HG03442 (cell line): ENCODE measurements around the gene ABTB2.
"Not testable (repeated sequence)": the region's sequence is repeated elsewhere in the genome, so short reads cannot be mapped to it uniquely, and the experiment has no call there.

Experiments
- ATAC-seq: cut with Tn5 transposase; IDR thresholded peaks from one replicate; pipeline ENCODE4 v1.9.1; 2021; ENCODE audit warnings: mild to moderate bottlenecking, moderate library complexity; ENCODE audit not compliant: unreplicated experiment

Gene ABTB2

DNA sequence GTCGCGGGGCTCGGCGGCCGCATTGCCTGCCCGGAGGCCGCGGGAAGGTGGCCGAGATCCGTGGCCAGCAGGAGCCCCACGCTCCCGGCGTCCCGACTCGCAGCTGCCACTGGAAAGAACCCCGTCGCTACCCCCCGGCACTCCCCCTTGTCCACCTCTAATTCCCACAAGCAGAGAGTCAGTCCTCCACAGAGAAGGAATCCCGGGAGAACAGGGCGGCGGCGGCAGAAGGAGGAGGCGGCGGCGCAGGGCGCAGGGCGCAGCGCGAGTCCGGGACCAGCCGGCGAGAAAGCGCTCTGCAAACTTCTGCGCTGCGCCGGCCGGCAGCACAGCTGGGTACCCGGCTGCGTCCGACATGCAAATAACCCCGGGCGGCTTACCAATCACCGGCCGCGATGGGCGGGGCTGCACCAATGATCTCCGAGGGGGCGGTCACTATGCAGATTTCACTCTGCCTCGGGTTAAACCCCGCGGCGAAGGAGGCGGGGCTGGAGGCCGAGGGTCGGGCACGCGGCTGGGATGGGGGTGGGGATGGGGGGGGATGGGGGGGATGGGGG is at the start of gene ABTB2:
ABTB2 (minus strand) TSS at position 310 of the 557 bp plus-strand sequence.
- peak; percentile 91 for ATAC-seq

DNA sequence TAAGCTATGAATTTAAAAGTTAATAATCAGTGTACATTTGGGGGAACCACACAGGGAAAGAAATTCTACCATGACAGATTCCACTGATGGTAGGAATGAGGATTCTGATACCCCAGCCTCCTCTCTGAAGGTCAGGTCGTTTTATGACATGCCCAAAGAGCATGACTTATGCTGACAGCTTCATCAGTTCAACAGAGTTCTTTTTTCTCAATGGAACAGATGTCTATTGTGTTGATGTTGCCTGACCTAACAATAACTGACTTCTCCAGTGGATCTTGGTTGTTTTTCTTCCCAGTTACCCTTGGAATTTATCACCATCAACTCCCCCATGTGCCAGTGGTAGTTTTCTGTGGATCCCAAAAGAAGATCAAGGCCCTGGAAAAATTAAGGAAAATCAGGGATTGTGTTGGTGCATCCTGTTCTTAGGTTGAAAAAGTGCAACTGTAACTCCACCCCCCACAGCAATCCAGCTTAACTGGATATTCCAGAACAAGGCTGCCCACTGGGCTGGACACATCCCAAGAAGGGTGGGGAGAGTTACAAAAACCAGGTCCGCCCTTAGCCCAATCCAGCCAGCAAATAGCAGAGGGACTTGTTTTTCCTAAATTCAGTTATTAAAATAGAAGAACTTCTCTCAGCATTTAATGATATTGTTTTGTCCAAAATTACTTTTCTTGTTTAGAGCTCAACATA is 49.5 kb upstream of the ABTB2 start:
- no peak for ATAC-seq

DNA sequence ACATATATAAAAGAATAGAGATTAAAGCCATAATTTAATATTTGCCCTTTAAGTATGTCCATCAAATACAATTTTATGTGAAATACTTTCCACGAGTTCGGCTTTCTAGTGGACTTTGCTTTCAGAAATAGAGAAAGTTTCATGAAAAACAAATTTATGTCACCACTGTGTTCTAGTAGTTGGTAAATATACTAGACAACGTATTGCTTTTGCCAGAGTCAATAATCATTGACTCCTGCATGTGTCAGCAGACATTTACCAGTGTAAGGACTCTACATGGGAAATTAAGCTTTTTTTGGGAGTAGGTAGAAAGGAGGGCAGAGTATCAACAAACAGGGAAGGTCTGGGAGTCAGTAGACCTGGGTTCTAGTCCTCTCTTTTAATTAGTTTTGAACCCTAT is 48.6 kb upstream of the ABTB2 start:
- no peak for ATAC-seq

DNA sequence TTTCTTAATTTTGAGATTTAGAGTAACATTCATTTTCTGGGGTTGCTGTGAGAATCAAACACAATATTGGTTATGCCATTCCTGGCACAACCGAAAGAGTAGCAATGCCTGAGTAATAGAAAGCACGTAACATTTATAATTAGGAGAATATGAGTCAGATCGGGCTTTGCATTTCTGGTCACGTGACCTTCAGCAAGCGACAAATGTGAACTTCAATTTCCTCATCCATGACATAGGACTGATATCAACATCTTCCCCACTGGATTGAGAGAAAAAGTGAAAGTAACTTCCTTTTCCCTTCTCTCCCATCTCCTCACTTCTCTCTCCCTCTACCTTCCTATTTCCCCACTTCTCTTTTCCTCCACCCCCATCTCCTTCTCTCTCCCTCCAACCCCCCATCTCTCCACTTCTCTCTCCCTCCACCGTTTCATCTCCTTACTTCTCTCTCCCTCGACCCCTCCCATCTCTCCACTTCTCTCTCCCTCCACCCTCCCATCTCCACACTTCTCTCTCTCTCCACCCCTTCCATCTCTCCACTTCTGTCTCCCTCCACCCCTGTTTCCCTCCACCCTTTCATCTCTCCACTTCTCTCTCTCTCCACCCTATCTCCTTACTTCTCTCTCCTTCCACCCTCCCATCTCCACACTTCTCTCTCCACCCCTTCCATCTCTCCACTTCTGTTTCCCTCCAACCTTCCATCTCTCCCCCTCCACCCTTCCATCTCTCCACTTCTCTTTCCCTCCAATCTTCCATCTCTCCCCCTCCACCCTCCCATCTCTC is 47.5 kb upstream of the ABTB2 start:
- no peak for ATAC-seq

DNA sequence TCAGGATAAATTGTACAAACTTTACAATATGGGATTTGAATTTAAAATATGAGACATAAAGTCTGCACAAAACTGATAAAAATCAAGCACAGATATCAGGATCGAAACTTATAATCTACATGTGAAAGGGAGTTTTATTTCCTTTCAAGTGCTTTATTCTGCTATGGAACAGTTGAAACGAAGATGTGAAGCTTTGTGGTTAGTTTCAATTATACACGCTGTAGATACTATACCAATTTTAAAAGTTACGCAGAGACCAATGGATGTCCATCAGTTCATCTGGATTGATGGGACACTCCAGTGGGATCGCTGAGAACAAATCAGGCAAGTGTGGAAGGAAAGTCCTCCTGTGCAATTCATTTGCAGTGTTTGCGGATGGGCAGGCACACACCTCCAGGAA is 46.5 kb upstream of the ABTB2 start:
- ATAC-seq: no peak

DNA sequence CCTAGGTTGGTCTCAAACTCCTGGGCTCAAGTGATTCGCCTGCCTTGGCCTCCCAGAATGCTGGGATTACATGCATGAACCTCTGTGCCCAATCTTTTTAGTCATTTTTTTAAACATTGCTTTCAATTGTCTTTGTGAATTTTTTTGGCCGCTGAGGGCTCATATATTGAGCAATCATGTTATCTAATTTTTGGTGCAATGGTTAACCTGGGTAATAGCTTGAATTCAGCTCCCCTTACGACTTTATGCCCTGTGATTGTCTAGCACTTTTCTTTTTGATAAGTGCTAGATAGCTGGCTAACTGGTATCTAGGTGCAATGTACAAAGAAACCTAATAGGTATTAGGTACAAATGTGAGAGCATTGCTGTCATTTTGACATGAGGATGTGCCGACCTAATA is 45.6 kb upstream of the ABTB2 start:
- ATAC-seq: no peak

DNA sequence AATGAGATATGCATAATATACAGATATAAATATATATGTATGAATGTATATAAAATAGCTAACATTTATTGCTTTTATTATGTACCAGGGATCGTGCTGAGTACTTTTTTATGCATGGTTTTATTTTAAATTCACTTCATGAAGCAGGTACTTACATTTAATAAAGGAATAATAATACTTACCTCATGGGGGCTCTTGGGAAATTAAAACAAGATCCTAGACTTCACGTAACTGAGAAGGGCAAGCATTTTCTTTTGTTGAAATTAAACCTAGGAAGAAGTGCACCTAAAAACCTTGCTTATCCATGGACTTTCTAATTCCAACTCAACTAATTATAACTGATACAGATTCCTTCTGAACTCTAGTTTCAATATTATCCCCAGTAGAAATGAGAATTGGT is 40.0 kb upstream of the ABTB2 start:
- ATAC-seq: no peak

DNA sequence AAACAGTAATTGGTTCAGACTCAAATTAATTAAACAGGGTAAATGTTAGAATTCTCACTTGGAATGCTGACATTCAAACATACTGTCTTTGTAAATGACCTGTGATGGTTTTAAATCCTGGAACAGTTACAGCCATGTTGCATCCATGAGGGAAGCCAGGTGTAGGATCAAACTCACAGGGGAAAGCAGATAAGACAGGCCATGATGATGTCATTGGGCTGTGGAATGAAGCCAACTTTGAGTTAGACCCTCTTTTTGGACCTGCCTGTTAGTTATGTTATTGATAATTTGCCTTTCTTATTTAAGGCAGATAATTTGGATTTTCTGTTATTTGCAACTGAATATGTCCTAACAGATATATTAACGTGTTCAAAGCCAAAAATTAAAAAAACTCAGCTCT is 39.3 kb upstream of the ABTB2 start:
- no peak for ATAC-seq

DNA sequence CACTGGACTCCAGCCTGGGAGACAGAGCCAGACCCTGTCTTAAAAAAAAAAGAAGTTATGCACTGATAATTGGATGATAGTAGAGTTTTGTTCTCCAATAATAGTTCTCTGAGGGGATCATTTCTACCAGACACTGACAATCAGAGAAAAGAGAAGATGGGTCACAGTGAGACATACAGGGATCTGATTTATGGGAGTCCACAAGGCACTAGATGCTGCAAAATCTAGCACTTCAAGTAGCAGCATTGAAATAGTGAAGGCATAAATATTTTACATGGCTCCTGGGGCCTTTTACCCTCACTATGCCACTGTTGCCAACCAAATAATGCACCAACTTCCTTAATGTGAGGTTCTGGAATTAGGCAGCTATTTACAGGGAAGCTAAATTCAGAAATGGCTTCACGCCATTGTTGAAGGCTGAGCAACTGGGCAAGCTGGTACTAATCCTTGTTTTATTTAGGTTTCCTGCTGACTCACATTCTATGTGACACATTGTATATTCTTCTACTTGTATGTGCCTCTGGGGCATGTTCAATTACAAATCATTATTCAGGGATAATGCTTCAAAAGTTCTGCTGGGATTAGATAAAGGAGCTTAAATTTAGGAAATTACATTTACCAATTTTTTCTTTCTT is 38.2 kb upstream of the ABTB2 start:
- ATAC-seq: no peak

DNA sequence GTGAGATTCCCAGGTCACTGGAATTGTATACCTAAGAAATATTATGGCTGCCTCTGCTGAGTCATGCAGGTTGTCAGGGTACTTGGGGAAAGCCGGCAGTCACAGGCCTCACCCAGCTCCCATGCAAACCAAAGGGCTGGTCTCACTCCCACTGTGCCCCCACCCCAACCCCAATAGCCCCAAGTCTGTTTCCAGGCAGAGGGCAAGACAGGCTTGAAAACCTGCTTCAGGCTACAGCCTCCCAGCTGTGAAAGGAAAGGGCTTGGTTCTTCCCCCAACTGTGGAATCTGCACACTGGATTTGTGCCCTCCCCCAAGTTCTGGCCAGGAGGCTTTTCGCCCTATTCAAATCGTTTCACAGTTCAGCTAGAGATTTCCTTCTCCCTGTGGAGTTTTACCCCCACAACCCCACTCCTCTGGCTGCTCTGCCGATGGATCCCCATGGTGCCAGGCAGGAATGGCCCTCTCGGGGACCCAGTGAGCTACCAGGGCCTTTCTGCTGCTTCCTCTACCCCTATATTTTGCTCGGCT is 37.0 kb upstream of the ABTB2 start:
- no peak for ATAC-seq

DNA sequence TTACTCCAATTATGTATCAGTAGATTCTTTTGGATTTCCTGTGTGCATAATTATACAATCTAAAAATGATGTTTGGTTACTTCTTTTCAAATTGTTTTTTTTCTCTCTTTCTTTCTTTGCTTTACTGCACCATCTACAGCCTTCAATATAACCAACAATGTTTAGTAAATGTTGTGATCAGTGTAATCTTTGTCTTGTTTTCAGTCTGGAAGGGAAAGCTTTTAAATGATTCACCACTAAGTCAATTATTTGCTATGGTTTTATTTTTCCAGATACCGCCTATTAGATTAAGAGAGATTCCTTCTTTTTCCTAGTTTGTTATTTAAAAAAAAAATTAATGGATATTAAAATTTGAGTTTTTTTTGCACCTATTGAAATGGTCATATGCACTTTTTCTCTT is 29.8 kb upstream of the ABTB2 start:
- no peak for ATAC-seq

DNA sequence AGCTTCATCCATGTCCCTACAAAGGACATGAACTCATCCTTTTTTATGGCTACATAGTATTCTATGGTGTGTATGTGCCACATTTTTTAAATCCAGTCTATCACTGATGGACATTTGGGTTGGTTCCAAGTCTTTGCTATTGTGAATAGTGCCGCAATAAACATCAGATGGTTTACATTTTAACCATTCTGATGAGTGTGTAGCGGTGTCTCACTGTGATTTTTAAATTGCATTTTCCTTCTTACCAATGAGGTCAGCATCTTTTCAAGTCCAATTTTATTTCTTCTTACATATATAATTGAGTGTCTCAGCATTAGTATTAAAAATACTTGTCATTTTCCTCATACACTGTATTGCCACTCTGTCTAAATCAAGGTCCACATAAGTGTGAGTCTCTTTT is 28.5 kb upstream of the ABTB2 start:
- not testable (repeated sequence) for ATAC-seq

DNA sequence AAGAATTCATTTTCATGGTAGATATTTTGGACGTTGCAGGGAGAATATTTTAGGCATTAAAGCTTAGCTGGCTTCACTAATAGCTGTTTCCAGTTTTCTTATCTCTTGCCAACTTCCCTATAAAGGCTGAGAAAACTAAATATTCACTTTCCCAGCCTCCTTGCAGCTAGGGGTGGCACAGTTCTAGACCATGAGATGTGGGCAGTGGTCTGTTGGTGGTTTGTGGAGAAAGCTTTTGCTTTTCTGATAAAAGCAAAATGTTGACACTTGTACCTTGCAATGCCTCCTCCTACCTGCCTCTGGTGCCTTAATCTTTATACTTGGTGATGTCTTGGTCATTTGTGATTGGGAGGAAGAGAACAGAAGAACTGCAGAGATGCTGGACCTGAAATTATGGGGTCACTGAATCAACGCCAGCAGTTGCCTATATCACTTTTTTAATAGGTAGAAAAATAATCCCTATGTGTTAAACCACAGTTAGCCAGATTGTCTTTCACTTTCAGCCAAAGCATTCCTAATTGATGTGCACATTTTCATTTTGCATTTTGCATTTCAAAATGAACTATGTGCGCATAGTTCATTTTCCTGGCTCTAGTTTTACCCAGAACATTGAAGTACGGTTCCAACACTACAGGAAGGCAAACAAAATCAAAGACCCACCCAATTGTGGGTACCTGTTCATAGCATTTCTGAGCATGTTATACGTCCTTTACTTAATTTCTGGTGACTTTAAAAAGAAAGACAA is 24.9 kb upstream of the ABTB2 start:
- no peak for ATAC-seq

DNA sequence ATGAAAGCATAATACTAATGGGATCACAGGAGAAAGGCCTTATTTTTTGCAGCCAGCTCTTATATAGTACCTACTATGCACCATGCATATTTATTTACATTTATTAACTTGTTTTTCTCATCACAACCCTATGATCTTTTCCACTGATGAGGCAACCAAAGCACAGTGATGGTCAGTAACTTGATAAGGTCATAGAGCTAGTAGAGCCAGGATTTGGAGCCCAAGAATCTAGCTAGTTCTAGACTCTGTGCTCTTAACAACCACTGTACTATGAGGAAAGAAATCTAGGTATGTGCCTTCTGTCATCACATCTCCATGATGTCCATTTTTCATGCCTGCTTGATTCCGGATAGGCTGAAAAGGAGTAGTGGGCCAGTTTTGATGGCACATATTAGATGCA is 24.0 kb upstream of the ABTB2 start:
- ATAC-seq: no peak

DNA sequence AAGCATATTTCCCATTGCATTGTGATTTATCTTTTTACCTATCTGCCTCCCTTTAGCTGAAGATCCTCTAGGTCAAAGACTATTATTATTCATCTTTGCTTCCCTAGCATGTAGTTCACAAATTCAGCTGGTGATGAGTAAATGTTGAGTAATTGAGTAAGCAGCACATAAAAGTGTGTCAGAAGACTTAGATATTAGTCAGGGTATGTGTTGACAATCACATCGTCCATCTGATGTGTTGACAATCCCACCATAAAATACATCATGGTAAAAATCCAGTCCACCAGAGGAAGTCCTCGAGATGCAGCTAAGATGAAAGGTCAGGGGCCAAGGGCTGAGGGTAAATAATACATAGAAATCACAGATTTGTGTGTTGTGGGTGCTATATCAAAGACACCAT is 22.9 kb upstream of the ABTB2 start:
- no peak for ATAC-seq

DNA sequence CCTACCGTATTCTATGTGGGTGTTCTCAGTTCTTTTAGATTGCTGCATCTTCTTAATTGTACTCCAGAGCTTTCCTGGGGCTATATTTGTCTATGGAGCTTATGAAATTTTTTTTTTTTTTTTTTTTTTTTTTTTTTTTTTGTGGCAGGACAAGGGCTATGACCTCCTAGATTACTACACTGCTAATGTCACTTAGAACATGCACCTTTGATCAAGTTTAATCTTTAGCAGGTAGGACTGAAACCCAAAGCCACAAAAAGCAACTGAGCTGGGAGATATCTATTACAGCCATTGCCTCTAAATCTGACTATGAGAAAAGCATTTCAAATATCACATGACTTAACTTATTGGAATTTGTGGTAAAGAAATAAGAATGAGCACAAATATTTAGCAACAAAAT is 21.7 kb upstream of the ABTB2 start:
- no peak for ATAC-seq

DNA sequence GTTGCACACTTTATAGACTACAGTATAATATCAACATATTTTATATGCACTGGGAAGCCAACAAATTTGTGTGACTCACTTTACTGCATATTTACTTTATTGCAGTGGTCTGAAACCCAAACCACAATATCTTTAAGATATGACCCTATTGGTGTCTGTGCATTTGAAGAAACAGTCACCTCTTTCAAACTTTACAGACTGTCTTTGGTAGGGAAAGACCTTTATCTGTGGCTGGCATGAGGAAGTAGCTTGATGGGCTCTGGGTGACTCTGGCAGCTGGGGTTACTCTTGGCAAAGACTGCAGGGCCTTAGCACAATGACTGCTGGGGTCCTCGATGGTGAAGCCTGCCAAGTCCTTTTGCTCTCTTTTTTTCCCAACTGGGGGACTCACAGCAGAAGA is 21.3 kb upstream of the ABTB2 start:
- no peak for ATAC-seq

DNA sequence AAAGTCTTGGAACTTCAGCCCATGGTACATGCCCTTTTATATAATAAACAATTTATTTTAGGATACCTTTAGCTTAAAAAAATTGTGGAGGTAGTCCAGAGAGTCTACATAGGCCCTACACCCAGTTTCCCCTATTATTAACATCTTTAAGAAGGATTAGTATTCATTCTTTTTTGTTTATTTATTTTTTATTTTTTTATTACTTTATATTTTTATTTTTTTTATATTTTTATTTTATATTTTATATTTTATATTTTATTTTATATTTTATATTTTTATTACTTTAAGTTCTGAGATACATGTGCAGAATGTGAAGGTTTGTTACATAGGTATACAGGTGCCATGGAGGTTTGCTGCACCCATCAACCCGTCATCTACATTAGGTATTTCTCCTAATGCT is 15.9 kb upstream of the ABTB2 start:
- ATAC-seq: no peak

DNA sequence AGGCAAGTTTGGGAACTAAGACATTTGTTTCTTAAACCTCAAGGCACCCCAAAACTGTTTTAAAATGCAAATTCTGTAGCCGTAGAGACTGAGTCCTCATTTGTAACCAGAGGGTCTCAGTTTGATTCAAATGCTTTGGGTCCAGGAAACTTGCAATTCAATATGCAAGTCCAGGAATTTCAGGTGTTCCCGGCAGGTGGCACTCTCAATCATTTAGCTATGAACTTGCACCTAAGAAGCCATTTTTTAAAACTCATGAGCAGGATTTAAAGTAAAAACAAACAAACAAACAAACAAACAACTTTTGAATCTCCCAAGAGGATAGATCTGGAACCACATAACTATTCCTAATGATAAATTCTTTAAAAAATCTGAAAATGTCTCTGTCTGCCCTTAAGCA is 8.7 kb upstream of the ABTB2 start:
- ATAC-seq: no peak

DNA sequence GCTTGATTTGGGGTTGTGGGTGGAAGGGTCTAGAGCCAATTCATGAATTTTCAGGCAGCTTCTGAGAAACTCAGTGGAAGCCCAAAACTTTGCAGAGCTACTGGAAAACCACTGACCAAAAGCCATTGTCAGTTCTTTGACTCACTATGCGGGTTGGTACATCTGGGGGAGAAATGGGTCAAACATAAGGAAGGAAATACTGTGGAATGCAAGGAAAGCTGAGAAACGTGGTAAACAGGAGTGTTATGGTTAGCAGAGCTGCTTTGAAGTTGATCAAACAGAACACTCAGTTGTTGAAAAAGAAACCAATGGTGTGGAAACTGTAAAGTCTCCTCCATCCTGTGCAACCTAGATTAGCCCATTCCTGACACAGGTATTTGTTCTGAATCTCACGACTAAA is 6.3 kb upstream of the ABTB2 start:
- ATAC-seq: no peak
